Lung (tissue), 12 donors: ENCODE measurements around the gene DPP6. TPM values are rescaled to one million over a fixed set of nuclear protein-coding genes. Genes with fewer than 3 reads are reported as not detected.

Experiments used
- ATAC-seq: fragments of 200-7000 bp; cut with Tn5 transposase; one replicate; pipeline ENCODE4 v1.9.1; 2020; ENCODE audit warnings: moderate number of reproducible peaks; ENCODE audit not compliant: insufficient read depth, low FRiP score
- DNase-seq, 3 donors: peaks; one replicate each; pipeline ENCODE4 v3.0.0-alpha.2; 2013 to 2017
- H3K27ac ChIP-seq, 2 donors: one replicate each; pipeline ENCODE4 v1.5.1; 2013; ENCODE audit warnings: mild to moderate bottlenecking in 2 of 2, moderate library complexity in 2 of 2, control low read depth in 1 of 2, inconsistent platforms in 1 of 2, low read depth in 1 of 2, low read length in 1 of 2
- H3K27me3 ChIP-seq, 3 donors: one replicate each; pipeline ENCODE4 v1.5.1; 2013; ENCODE audit warnings: low read length in 2 of 3; ENCODE audit not compliant: control insufficient read depth in 3 of 3, insufficient read depth in 3 of 3
- H3K36me3 ChIP-seq, 4 donors: one replicate each; pipeline ENCODE4 v1.5.1; 2013; ENCODE audit warnings: low read length in 4 of 4, mild to moderate bottlenecking in 1 of 4, moderate library complexity in 1 of 4; ENCODE audit not compliant: control insufficient read depth in 4 of 4, insufficient read depth in 4 of 4
- H3K4me1 ChIP-seq, 5 donors: one replicate each; pipeline ENCODE4 v1.5.1; 2013; ENCODE audit warnings: low read length in 5 of 5, mild to moderate bottlenecking in 2 of 5, moderate library complexity in 1 of 5; ENCODE audit not compliant: control insufficient read depth in 5 of 5, insufficient read depth in 5 of 5
- H3K4me3 ChIP-seq: one replicate; pipeline ENCODE4 v1.5.1; 2013; ENCODE audit warnings: mild to moderate bottlenecking, control low read depth, moderate library complexity
- H3K9ac ChIP-seq, 2 donors: one replicate each; pipeline ENCODE4 v1.5.1; 2013; ENCODE audit warnings: low read length in 2 of 2, control low read depth in 1 of 2; ENCODE audit not compliant: insufficient read depth in 1 of 2
- H3K9me3 ChIP-seq, 4 donors: one replicate each; pipeline ENCODE4 v1.5.1; 2013; ENCODE audit warnings: low read length in 3 of 4, mild to moderate bottlenecking in 1 of 4, moderate library complexity in 1 of 4; ENCODE audit not compliant: control insufficient read depth in 4 of 4, insufficient read depth in 3 of 4
- CTCF ChIP-seq: IDR thresholded peaks from 2 replicates; pipeline ENCODE4 v1.5.1; 2012; ENCODE audit warnings: mild to moderate bottlenecking; ENCODE audit errors: control extremely low read depth, extremely low read depth
- WGBS, 2 donors: extraction: QIAGEN DNeasy Blood & Tissue Kit; methylation state at CpG; one replicate each; pipeline ENCODE4 v1.1.7; 2013; 5-methylcytosine and 5-hydroxymethylcytosine counted together
- polyA plus RNA-seq, 2 donors: library from polyadenylated mRNA; stranded (reverse); fragments of 200-250 nt; gene quantifications; one replicate each; pipeline ENCODE4 v1.2.1, GENCODE V29; 2013
- total RNA-seq, 2 donors: library from RNA; depleted of rRNA in 1 of 2; stranded (reverse); fragments of >200 nt in 1 of 2; gene quantifications; one replicate each; pipeline ENCODE4 v1.2.1, GENCODE V29; 2014 to 2021
- donor health status: control.
- donor health status: control.
- donor health status: Bipolar disorder and iron deficiency.
- donor health status: healthy.
- donor health status: DM: yes; HTN: yes; CAD: no.

Gene DPP6
- total and polyA plus RNA-seq, 4 donors, result 0.08 to 1.3 (median 0.75) TPM

- TF ChIP-seq CTCF, result no peak
- Histone ChIP-seq H3K4me1 (no peaks in the 10 kb centered on the region), H3K27me3 (no peaks in the 10 kb centered on the region), H3K9me3 (peaks cover 0 to 14% (median 1%) of the 10 kb centered on the region in 4 donors), H3K27ac (no peak overlapping the region), H3K9ac (no peak overlapping the region), H3K36me3 (no peaks in the 10 kb centered on the region), H3K4me3 (no peak overlapping the region)
- WGBS, 2 donors, result 90 to 95% methylated on average over 41 of the region's 41 CpGs
- ATAC-seq (no peak), DNase-seq (no peak)
Observed at GRCh38 chr7:154906736-154907355, 854.6 kb downstream of the DPP6 start.

GRCh38 chr7:154907651-154908620 lies 855.7 kb downstream of the DPP6 start:
- H3K27me3 ChIP-seq, result no peaks in the 10 kb centered on the region
- H3K36me3 ChIP-seq, result no peaks in the 10 kb centered on the region
- H3K27ac ChIP-seq, result no peak overlapping the region
- DNase-seq (no peak), ATAC-seq (no peak)
- WGBS, 2 donors, result 70 to 73% methylated on average over 21 of the region's 21 CpGs
- no peak overlapping the region for H3K4me3 ChIP-seq
- no peak overlapping the region for H3K9ac ChIP-seq
- H3K9me3 ChIP-seq, result peaks cover 0 to 14% (median 1%) of the 10 kb centered on the region in 4 donors
- H3K4me1 ChIP-seq, result peaks cover 0 to 3% (median 0%) of the 10 kb centered on the region in 5 donors
- TF ChIP-seq CTCF, result no peak

- Histone ChIP-seq H3K36me3 (no peaks in the 10 kb centered on the region), H3K9ac (no peak overlapping the region), H3K4me3 (no peak overlapping the region), H3K27me3 (peaks cover 0 to 4% (median 0%) of the 10 kb centered on the region in 3 donors), H3K9me3 (peaks cover 0 to 14% (median 1%) of the 10 kb centered on the region in 4 donors), H3K27ac (no peak overlapping the region), H3K4me1 (peaks cover 0 to 15% (median 0%) of the 10 kb centered on the region in 5 donors)
- DNase-seq, result no peak
- no peak for TF ChIP-seq CTCF
- 82 to 90% methylated on average over 26 of the region's 26 CpGs for WGBS, 2 donors
- no peak for ATAC-seq
Observed at GRCh38 chr7:154909241-154910105, 857.3 kb downstream of the DPP6 start.
